Measurements from ENCODE around the gene LHFPL6. TPM values are rescaled to one million over a fixed set of nuclear protein-coding genes. Genes with fewer than 3 reads are reported as not detected.

LHFPL6 gene
- total and polyA plus RNA-seq, 2 experiments from 2014 or later = 12.1 to 14.1 TPM

- DNase-seq (ENCODE audit: low spot score) = no peak
- Histone ChIP-seq H3K4me2 (peak overlapping the region; percentile 28), H3K4me3 (no peak overlapping the region), H3K9me3 (ENCODE audit: low read depth) (no peaks in the 10 kb centered on the region), H3K4me1 (ENCODE audit: insufficient read depth) (no peaks in the 10 kb centered on the region), H3K36me3 (replicated peaks; ENCODE audit: insufficient read depth, low read depth) (no peaks in the 10 kb centered on the region), H4K20me1 (ENCODE audit: insufficient read depth, poor library complexity, severe bottlenecking) (no peaks in the 10 kb centered on the region), H3K9me2 (replicated peaks; ENCODE audit: insufficient read depth) (no peaks in the 10 kb centered on the region), H3K27me3 (no peaks in the 10 kb centered on the region), H2AFZ (no peak overlapping the region), H3K27ac (no peak overlapping the region), H3K79me2 (no peaks in the 10 kb centered on the region)
- TF ChIP-seq EZH2 (IDR thresholded peaks at IDR 0.05; ENCODE audit: borderline replicate concordance) (no peak), EZH2phosphoT487 (IDR thresholded peaks at IDR 0.05; ENCODE audit: low read depth, severe bottlenecking, unreplicated experiment) (no peak), CTCF (IDR thresholded peaks at IDR 0.05; ENCODE audit: poor library complexity) (no peak)
- WGBS (ENCODE audit: low lambda C conversion rate, missing lambda C conversion rate) = 51% methylated on average over 7 of the region's 7 CpGs
These were observed 197.3 kb downstream of the LHFPL6 start for GRCh38 chr13:39405596-39406205.

DNA sequence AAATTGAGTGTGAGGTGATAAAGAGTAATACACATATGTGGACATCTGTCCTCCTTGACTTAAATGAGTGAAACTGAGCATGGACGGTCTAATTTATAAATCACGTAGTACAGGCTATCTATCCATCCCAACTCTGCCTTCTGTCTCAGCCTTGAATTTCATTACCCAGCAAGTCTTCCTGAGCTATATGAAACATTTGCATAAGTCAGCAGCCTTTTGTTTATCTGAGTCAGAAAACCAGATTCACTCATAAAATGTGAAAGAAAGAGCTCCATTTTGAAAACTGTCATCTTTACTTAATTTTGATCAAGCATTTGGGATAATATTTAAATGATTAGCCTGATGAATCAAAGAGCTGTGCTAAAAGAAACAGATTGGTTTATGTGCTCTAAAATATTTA, 197.9 kb downstream of the LHFPL6 start:
- DNase-seq (ENCODE audit: low spot score) = no peak
- Histone ChIP-seq H3K79me2 (no peaks in the 10 kb centered on the region), H3K36me3 (replicated peaks; ENCODE audit: insufficient read depth, low read depth) (no peaks in the 10 kb centered on the region), H2AFZ (no peak overlapping the region), H3K4me3 (no peak overlapping the region), H3K9me2 (replicated peaks; ENCODE audit: insufficient read depth) (no peaks in the 10 kb centered on the region), H3K4me2 (peak overlapping the region; percentile 28), H3K9me3 (ENCODE audit: low read depth) (no peaks in the 10 kb centered on the region), H3K27ac (no peak overlapping the region), H3K4me1 (ENCODE audit: insufficient read depth) (no peaks in the 10 kb centered on the region), H4K20me1 (ENCODE audit: insufficient read depth, poor library complexity, severe bottlenecking) (no peaks in the 10 kb centered on the region), H3K27me3 (no peaks in the 10 kb centered on the region)
- 67% methylated on average over 2 of the region's 2 CpGs for WGBS (ENCODE audit: low lambda C conversion rate, missing lambda C conversion rate)
- TF ChIP-seq EZH2phosphoT487 (IDR thresholded peaks at IDR 0.05; ENCODE audit: low read depth, severe bottlenecking, unreplicated experiment) = no peak
- no peak for TF ChIP-seq EZH2 (IDR thresholded peaks at IDR 0.05; ENCODE audit: borderline replicate concordance)
- TF ChIP-seq CTCF (IDR thresholded peaks at IDR 0.05; ENCODE audit: poor library complexity) = no peak

GRCh38 chr13:39403106-39403505, 199.9 kb downstream of the LHFPL6 start:
- DNase-seq (ENCODE audit: low spot score) = no peak
- TF ChIP-seq CTCF (IDR thresholded peaks at IDR 0.05; ENCODE audit: poor library complexity) = no peak
- TF ChIP-seq EZH2phosphoT487 (IDR thresholded peaks at IDR 0.05; ENCODE audit: low read depth, severe bottlenecking, unreplicated experiment) = no peak
- TF ChIP-seq EZH2 (IDR thresholded peaks at IDR 0.05; ENCODE audit: borderline replicate concordance) = no peak
- Histone ChIP-seq H3K36me3 (replicated peaks; ENCODE audit: insufficient read depth, low read depth) (no peaks in the 10 kb centered on the region), H2AFZ (no peak overlapping the region), H3K9me3 (ENCODE audit: low read depth) (no peaks in the 10 kb centered on the region), H4K20me1 (ENCODE audit: insufficient read depth, poor library complexity, severe bottlenecking) (no peaks in the 10 kb centered on the region), H3K27ac (no peak overlapping the region), H3K79me2 (no peaks in the 10 kb centered on the region), H3K9me2 (replicated peaks; ENCODE audit: insufficient read depth) (no peaks in the 10 kb centered on the region), H3K4me3 (no peak overlapping the region), H3K4me2 (no peak overlapping the region), H3K4me1 (ENCODE audit: insufficient read depth) (no peaks in the 10 kb centered on the region), H3K27me3 (no peaks in the 10 kb centered on the region)

Data from hepatocyte (in vitro differentiated cells).